UCSD-AML1 (cell line): Measurements from ENCODE around the gene SESN1.

ENCODE experiments used
- DNase-seq: peaks from one replicate; lab custom pipeline; 2025; ENCODE audit not compliant: unreplicated experiment; lab: John Stamatoyannopoulos, UW

The SESN1 gene

DNA sequence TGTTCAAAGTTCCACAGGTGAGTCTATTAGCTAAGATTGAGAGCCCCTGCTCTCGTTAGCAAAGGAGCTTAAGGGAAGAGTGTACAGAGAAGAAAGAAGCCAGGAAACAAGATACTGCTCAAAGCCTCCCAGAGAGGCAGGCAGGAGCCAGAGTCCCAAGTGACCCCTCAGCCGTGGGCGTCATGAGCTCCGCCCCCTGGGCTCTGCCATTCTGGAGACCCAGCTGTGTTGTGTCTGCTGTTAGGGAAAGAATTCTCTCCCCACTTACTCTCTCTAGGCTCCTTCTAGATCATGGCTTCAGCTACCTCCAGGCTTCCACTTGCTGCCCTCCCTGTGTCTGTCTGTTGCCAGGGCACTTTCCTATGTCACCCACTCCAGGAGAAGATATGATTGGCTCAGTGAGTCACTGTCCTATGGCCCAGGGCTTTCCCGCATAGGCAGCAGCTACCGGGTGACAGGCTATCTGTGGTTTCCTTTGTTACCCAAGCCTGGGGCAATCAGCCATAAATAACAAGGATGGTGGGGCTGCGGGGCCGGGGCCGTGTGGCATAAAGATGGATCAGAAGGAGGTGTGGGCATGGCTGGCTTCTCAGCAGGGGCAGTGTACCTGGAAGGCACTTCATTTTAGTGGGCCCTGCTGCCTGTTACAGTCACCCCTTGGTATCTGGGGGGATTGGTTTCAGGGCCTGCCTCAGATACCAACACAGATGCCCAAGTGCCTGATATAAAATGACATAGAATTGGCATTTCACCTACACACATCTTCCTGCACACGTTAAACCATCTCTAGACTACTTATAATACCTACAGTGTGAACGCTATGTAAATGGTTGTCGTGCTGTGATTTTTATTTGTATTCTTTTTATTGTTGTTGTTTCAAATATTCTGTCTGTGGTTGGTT lies 127.5 kb downstream of the SESN1 start:
- peak; percentile 74 for DNase-seq

DNA sequence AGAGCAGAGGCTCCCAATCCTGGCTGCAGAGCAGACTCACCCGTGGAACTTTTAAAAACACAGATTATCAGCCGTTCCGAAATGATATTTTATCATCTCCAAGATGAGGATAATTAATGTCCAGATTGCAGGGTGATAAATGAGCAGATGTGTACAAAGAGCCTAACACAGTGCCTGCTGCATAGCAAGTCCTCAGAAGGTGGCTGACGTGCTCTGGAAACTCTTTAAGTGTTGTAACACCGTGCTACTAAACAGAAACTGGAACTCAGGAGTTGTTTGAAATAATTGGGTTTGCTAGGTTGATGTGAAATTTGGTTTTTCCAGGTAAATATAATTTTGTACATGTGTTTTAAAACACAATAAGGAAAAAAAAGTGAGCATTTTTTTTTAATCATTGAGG lies 128.4 kb downstream of the SESN1 start:
- no peak for DNase-seq

DNA sequence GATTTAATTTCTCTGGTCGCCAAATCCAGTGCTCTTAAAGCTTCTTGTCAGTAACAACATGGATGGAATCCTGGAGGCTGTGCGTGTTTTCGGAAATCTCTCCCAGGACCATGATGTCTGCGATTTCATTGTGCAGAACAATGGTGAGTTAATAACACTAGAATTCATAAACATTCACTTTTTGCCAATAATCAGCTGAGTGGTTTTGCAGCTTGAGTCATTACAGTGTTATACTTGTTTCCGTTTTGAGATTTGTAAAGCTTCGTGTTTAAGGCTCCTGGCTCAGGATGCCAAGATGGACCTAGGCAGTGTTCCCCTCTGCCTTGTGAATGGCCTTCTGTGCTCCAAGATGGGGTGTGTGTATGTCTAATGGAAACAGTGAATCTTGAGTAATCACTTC lies 132.7 kb downstream of the SESN1 start:
- no peak for DNase-seq

GRCh38 chr6:108961077-108961476 lies 133.6 kb downstream of the SESN1 start:
- no peak for DNase-seq

DNA sequence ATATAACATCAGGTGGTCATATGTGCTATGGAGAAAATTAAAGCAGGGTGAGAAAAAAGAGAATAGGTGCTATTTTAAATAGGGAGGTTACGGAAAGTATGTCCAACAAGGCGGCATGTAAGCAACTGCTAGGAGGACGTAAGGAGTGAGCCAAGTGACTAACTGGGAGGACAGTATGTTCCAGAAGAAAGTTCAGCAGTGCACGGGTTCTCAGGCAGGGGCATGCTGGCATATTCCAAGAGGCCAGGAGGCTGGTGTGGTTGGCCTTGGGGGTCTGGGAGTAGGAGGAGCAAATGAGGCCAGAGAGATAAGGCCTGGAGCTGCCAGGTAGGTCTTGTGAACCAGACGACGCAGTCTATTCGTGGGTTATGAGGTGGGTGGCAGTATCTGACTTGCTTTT lies 134.0 kb downstream of the SESN1 start:
- DNase-seq: no peak

- no peak for DNase-seq
Measured at GRCh38 chr6:108959972-108960582, 134.6 kb downstream of the SESN1 start.

DNA sequence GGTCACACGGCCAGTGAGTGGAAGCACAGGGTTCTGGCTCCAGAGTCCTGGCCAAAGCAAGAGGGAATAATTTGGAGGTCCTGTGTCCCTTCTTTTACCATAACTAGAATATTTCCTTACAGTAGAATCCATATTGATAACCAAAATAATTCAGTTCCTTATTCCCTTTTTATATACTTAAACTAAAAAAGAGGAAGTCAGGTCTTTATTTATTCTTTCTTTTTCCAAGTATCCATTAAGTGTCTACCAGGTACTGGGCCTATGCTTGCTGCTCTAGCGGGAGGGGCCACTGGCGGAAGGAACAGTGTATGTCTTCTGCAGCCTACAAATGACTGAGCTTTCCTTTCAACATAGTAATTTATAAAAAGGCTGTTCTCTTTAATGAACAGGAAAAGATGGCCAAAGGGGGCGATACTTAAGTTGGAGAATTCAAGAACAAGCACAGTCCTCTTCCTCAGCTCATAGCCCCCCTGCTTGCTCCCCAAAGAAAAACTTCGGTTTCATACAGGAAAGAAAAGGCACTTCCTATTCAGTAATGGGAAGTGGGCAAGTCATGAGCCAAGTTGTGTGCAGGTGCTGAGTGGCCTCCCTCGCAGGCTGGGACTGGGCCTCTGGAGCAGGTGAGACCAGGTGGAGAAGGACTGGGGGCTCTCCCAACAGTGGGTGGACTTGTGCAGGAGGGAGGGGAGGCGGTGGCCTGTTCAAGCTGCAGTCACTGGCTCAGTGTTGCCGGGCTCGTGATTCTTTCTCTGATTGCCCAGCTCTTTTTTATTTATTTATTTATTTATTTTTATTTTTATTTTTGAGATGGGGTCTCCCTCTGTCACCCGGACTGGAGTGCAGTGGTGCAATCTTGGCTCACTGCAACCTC lies 135.5 kb downstream of the SESN1 start:
- DNase-seq: peak; percentile 48

GRCh38 chr6:108957221-108957620 lies 137.4 kb downstream of the SESN1 start:
- DNase-seq: no peak

- DNase-seq: no peak
Measured at GRCh38 chr6:108955329-108955949, 139.2 kb downstream of the SESN1 start.

DNA sequence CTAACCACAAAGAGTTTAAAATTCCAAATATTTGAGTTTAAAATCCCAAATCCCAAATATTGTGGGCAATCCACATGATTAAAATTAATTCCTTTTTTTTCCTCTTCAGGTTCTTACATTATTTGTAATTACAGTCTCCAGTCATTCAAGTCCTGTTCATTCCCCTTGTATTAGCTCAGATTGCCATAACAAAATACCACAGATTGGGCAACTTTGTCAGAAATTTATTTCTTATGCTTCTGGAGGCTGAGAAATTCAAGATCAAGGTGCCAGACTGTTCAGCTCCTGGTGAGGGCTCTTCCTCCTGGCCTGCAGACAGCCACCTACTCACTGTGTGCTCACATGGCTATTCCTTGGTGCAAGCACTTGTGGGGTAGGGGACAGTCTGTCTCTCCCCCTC lies 141.0 kb downstream of the SESN1 start:
- no peak for DNase-seq

DNA sequence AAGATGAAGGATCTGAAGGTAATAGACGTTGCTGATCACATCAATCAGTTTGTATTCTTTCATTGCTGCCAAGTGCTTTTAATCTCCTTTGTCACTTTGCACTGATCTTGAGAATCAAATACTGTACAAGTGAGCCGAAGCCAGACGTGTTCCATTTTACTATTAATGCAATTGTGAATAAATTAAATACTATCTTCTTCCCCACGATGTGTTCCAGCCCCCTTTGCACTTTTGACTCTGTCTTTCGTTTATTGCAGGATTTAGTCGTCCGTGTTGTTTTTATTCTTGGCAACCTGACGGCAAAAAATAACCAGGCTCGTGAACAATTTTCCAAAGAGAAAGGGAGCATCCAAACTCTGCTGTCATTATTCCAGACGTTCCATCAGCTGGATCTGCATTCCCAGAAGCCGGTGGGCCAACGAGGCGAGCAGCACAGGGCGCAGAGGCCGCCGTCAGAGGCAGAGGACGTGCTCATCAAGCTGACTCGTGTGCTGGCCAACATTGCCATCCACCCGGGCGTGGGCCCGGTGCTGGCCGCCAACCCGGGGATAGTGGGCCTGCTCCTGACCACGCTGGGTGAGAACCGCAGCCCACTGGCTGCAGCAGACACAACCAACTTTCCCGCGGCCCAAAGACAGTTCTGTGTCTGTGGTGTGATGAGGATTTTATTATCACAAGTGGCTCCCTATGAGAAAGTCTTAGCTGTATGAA lies 141.7 kb downstream of the SESN1 start:
- DNase-seq: no peak

GRCh38 chr6:108951351-108951953 lies 143.2 kb downstream of the SESN1 start:
- no peak for DNase-seq

DNA sequence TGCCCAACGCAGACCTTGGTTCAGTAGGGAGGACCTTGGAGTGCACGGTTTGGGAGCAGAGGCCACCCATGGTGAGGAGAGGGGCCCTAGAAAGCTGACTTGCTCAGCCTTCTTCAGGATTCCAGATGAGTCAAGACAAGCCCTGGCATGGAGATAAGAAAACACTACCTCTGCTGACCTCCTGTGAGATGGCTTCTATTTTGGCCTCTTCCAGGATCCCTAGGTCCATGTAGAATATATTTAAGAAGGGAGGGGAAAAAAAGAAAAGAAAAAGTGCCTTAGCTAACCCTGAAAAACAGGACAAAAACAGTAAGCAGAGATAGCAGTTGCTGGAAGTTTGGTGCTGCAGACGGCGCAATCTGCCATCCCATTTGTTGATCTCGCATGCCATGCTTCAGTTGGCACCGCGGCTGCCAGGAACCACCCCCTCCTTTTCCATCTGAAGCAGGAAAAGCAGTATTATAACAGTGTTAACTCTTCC lies 146.4 kb downstream of the SESN1 start:
- DNase-seq: peak; percentile 38

DNA sequence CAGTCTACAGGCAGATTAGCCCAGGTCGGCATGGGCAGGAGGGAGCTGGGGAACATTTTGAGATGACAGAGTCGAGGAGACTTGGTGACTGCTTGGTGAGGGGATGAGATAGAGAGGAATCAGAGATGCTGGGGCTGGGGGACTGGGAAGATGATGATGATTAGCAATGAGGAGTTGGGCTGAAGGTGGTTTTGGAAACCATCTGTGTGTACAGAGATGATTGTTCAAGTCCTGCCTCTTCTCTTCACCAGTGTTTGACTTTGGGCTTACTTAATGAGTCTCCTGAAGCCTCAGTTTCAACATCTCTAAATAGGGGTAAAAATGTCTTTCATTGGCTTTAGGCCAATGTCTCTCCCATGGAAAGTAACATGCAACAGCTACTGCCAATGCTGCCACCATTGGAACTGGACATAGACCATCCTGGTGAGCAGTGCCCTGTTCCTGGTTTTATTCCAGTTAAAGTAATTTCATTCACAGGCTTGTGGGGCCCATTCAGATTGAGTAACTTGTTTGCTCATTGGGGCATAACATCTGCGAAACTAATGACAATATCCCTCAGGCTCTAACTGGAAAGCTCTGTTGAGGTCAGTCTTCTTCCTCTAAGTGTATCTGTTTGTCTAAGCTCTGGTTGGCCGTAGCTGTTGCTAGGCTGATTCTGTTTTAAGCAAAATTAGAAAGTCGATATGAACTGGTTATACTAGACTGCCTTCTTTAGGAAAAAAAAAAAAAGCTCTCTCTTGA lies 147.4 kb downstream of the SESN1 start:
- DNase-seq: no peak

DNA sequence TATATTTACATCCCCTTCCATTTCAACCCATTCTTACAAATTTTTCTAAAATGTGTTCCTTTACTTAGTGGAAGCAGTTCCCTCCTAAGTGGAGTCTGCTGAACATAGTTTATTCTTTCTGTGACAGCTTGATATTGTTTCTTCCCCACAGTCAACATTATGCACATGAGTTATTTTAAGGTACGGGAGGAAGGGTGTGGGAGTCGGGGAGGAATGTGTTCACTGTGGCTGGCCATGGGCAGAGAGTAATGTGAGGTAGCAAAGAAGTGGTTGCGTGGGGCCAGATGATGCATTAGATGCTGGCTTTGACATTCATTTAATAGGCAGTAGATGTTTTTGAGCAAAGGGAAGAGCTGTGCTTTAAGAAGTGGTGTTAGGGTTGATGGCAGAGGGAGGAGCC lies 148.0 kb downstream of the SESN1 start:
- DNase-seq: peak; percentile 55

GRCh38 chr6:108945681-108946159 lies 148.9 kb downstream of the SESN1 start:
- no peak for DNase-seq

DNA sequence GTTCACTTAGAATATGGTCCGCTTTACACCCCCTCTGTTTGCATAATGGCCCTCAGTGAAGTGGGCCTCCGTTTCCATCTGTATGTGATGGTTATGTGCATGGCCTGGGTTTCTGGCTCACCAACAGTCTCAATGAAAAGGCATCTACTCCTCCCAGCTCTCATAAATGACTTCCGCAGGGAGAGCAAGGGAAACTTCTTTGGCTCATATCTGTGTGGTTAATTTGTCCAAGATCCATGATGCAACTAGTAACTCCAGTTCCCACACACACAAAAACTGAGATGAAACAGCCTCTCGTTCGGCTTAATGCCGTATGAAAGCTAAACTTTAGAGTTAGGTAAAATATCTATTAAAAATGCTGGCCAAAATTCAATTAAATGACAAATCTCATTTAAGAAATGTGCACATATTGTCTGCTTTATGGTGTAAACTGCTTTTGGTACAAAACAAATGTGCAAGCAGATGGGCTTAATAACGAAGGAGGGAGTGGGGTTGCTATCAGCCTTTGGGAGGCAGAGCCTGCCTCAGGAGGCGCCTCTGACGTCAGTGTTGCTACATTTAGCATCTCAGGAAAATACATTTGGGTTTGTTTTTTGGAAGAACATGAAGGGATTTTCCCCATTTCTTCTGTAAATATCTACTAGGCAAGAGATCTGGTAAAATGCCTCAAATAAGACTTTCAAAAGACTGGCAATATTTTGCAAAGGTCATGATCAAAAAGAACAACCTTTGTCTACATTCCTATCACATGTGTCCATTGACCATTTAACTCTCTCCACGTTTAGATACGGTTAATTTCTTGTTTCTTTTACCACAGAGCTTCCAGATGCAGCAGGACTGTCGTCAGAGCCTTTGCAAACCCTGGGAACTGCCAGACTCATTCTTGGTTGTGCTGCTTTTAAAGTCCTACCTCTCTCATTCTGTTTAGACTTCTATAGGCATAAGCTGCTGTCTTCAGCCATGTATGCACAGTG lies 149.7 kb downstream of the SESN1 start:
- no peak for DNase-seq

- no peak for DNase-seq
Measured at GRCh38 chr6:108944071-108944470, 150.6 kb downstream of the SESN1 start.
